ENCODE measurements around the gene MRPS9. TPM values are rescaled to one million over a fixed set of nuclear protein-coding genes. Genes with fewer than 3 reads are reported as not detected.

Gene MRPS9
- total RNA-seq, 1 experiment from 2014 or later: 60.0 TPM

GRCh38 chr2:105042189-105042588 is 4.3 kb downstream of the MRPS9 start:
- Histone ChIP-seq H3K56ac (ENCODE audit: insufficient read length, low read depth, low read length) (no peak overlapping the region), H2AK5ac (ENCODE audit: insufficient read length, low read length) (no peak overlapping the region), H3K4me2 (ENCODE audit: insufficient read depth, insufficient read length, low read length) (no peak overlapping the region), H3K79me1 (ENCODE audit: insufficient read depth, low read depth, low read length, poor library complexity, severe bottlenecking) (no peaks in the 10 kb centered on the region), H3K27ac (ENCODE audit: insufficient read length, low read depth, low read length) (no peak overlapping the region), H2BK120ac (ENCODE audit: low read depth, low read length, poor library complexity, severe bottlenecking) (no peak overlapping the region), H2BK12ac (ENCODE audit: insufficient read length, low read depth, low read length) (no peak overlapping the region), H3T11ph (ENCODE audit: low read length) (no peak overlapping the region), H3K9ac (ENCODE audit: extremely low read depth, insufficient read length, low read length) (no peak overlapping the region), H4K8ac (replicated peaks; ENCODE audit: insufficient read length, low read depth, low read length) (no peak overlapping the region), H2BK5ac (ENCODE audit: insufficient read length, low read length) (no peak overlapping the region), H2AFZ (ENCODE audit: low read length) (no peak overlapping the region), H4K20me1 (ENCODE audit: control insufficient read depth, insufficient read depth, insufficient read length) (no peaks in the 10 kb centered on the region), H3K4ac (ENCODE audit: low read depth, low read length) (no peak overlapping the region), H3K14ac (ENCODE audit: insufficient read depth, low read length) (no peak overlapping the region), H4K91ac (ENCODE audit: insufficient read length, low read depth, low read length) (no peak overlapping the region), H3K18ac (ENCODE audit: insufficient read length, low read depth, low read length) (no peak overlapping the region), H2BK15ac (ENCODE audit: low read depth, low read length) (no peak overlapping the region), H4K5ac (ENCODE audit: insufficient read length, low read depth, low read length) (no peak overlapping the region), H3K27me3 (ENCODE audit: insufficient read depth, low read length) (no peaks in the 10 kb centered on the region), H3K23me2 (ENCODE audit: insufficient read length, low read depth, low read length, poor library complexity, severe bottlenecking) (peaks cover 8% of the 10 kb centered on the region), H2BK20ac (ENCODE audit: low read depth, low read length, poor library complexity, severe bottlenecking) (no peak overlapping the region), H3K9me3 (ENCODE audit: control insufficient read depth, low read depth, low read length) (no peaks in the 10 kb centered on the region), H3K23ac (ENCODE audit: insufficient read length, low read depth, low read length) (no peak overlapping the region), H3K79me2 (ENCODE audit: insufficient read depth, low read length) (peaks cover 8% of the 10 kb centered on the region; the same call in 1 of the 2 replicates), H3K4me1 (ENCODE audit: insufficient read depth, low read length) (no peaks in the 10 kb centered on the region)
- no peak for TF ChIP-seq CTCF (conservative IDR thresholded peaks at IDR 0.05)
- Mint-ChIP-seq H3K36me3 (ENCODE audit: insufficient read depth in 1 of 3, low read depth in 3 of 3) (peaks cover 3 to 6% (median 3%) of the 10 kb centered on the region in 3 experiments; a peak in 6 of 7 replicates), H3K27me3 (ENCODE audit: low read depth) (no peaks in the 10 kb centered on the region), H3K27ac (peak overlapping the region; percentile 10 to 66 (median 37); a peak in 3 of 7 replicates), H3K9me3 (no peaks in the 10 kb centered on the region), H3K4me3 (peak overlapping the region in 1 of 2 experiments; percentile 9; a peak in 1 of 5 replicates), H3K4me1 (peaks cover 30 to 32% of the 10 kb centered on the region in 2 experiments)
- DNase-seq: peak; percentile 34
- WGBS (ENCODE audit: extremely low coverage, insufficient read length, low lambda C conversion rate): no CpG with 5 or more reads among the region's 2 CpGs
